NCI-H774 (cell line): ENCODE results near the gene CREB1.
"Not testable (repeated sequence)": the region's sequence is repeated elsewhere in the genome, so short reads cannot be mapped to it uniquely, and the experiment has no call there.

Experiments used
- DNase-seq: peaks from one replicate; lab custom pipeline; 2025; lab: John Stamatoyannopoulos, UW

CREB1 gene

GRCh38 chr2:207529330-207530159 lies at the start of gene CREB1:
CREB1 (plus strand) TSS chr2:207529962; CDS start chr2:207555636, 25,674 bp downstream.
- peak; percentile 94 for DNase-seq

- DNase-seq, result no peak
These were observed 49.2 kb upstream of the CREB1 start for GRCh38 chr2:207480521-207481040.

GRCh38 chr2:207481924-207482323 lies 47.8 kb upstream of the CREB1 start:
- no peak for DNase-seq

- DNase-seq, result no peak
These were observed 47.1 kb upstream of the CREB1 start for GRCh38 chr2:207482630-207483029.

GRCh38 chr2:207483066-207483465 lies 46.7 kb upstream of the CREB1 start:
- DNase-seq, result no peak

- DNase-seq, result no peak
These were observed 46.3 kb upstream of the CREB1 start for GRCh38 chr2:207483477-207483876.

GRCh38 chr2:207484444-207485391 lies 45.0 kb upstream of the CREB1 start:
- no peak for DNase-seq

GRCh38 chr2:207487650-207488311 lies 42.0 kb upstream of the CREB1 start:
- no peak for DNase-seq

GRCh38 chr2:207489251-207489650 lies 40.5 kb upstream of the CREB1 start:
- DNase-seq, result no peak

GRCh38 chr2:207490441-207490840 lies 39.3 kb upstream of the CREB1 start:
- no peak for DNase-seq

- DNase-seq, result no peak
These were observed 38.7 kb upstream of the CREB1 start for GRCh38 chr2:207491086-207491485.

- no peak for DNase-seq
These were observed 37.8 kb upstream of the CREB1 start for GRCh38 chr2:207491956-207492355.

GRCh38 chr2:207492461-207492860 lies 37.3 kb upstream of the CREB1 start:
- DNase-seq, result no peak

GRCh38 chr2:207494137-207494536 lies 35.6 kb upstream of the CREB1 start:
- DNase-seq, result no peak

GRCh38 chr2:207496936-207497335 lies 32.8 kb upstream of the CREB1 start:
- not testable (repeated sequence) for DNase-seq

- no peak for DNase-seq
These were observed 32.2 kb upstream of the CREB1 start for GRCh38 chr2:207497596-207497995.

- no peak for DNase-seq
These were observed 31.3 kb upstream of the CREB1 start for GRCh38 chr2:207498427-207498826.

GRCh38 chr2:207499114-207499513 lies 30.6 kb upstream of the CREB1 start:
- no peak for DNase-seq

- no peak for DNase-seq
These were observed 27.8 kb upstream of the CREB1 start for GRCh38 chr2:207501802-207502576.

GRCh38 chr2:207502577-207503198 lies 27.1 kb upstream of the CREB1 start:
- DNase-seq, result no peak

- no peak for DNase-seq
These were observed 26.5 kb upstream of the CREB1 start for GRCh38 chr2:207503234-207503633.
